Upper lobe of left lung (tissue), 4 donors: Measurements from ENCODE around the gene DENND10.

Experiments
- EP300 ChIP-seq, 4 donors: sonication (generic); formaldehyde crosslinking; IDR thresholded peaks; one replicate each; pipeline ENCODE4 v1.5.1; 2017; ENCODE audit warnings: antibody characterized with exemption in 4 of 4, control low read depth in 2 of 4
- POLR2A ChIP-seq, 4 donors: fragments of 450-650 bp; IDR thresholded peaks; one replicate each; pipeline ENCODE4 v1.5.1; 2016 to 2017; ENCODE audit warnings: antibody characterized with exemption in 4 of 4, mild to moderate bottlenecking in 2 of 4
- POLR2AphosphoS5 ChIP-seq, 2 donors: sonication (generic); formaldehyde crosslinking; IDR thresholded peaks; one replicate each; pipeline ENCODE4 v1.5.1; 2017; ENCODE audit warnings: antibody characterized with exemption in 2 of 2
- TF ChIP-seq, protein P1 (sequence below), 6 experiments: fragments of 450-650 bp in 4 of 6; fragments of 200-600 bp in 2 of 6; sonication (generic) in 2 of 6; IDR thresholded peaks; one replicate each; pipeline ENCODE4 v1.5.1; 2016 to 2019; ENCODE audit warnings: antibody characterized with exemption in 6 of 6

DNA sequence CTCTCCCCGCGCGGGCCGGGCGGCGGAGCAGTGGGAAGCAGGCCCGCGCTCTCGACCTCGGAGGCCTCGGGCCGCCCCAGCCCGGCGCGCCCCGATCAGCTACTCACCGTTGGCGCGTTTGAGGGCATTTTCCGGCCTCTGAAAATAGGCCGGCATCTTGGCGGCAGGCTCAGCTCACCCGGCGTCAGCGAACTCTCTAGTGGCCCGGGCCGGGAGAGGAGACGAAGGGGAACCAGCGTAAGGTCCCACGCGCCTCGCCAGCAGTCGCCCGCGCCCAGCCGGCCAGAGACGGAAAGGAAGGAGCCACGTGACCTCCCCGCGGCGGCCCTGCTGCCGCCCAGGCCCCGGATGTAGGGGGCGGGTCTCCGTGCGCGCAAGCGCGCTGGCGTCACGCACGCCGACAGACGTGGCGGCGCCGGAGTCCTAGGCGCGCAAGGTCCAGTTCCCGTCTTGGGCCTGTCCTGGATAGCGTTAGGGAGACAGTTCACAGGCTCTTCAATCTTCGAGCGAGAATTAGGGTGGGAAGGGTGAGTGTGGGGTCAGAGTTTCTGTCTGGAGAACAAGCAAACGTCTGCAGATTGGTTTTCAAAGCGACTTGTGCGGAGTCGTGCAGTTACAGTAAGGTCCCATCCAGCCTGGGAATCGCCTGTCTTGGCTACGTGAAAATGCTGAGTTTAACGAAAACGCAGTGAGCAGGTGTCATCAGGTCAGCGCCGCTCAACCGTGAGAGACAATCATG is 23.2 kb upstream of the DENND10 start, which contains the start of gene EIF3A:
- TF ChIP-seq, protein P1, sequence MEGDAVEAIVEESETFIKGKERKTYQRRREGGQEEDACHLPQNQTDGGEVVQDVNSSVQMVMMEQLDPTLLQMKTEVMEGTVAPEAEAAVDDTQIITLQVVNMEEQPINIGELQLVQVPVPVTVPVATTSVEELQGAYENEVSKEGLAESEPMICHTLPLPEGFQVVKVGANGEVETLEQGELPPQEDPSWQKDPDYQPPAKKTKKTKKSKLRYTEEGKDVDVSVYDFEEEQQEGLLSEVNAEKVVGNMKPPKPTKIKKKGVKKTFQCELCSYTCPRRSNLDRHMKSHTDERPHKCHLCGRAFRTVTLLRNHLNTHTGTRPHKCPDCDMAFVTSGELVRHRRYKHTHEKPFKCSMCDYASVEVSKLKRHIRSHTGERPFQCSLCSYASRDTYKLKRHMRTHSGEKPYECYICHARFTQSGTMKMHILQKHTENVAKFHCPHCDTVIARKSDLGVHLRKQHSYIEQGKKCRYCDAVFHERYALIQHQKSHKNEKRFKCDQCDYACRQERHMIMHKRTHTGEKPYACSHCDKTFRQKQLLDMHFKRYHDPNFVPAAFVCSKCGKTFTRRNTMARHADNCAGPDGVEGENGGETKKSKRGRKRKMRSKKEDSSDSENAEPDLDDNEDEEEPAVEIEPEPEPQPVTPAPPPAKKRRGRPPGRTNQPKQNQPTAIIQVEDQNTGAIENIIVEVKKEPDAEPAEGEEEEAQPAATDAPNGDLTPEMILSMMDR (IDR thresholded peaks at IDR 0.05) = peak in 1 of 6 experiments; percentile 5
- TF ChIP-seq POLR2AphosphoS5 (IDR thresholded peaks at IDR 0.05) (peak; percentile 95), POLR2A (IDR thresholded peaks at IDR 0.05) (peak in 3 of 4 donors; percentile 89 to 97 (median 93)), EP300 (IDR thresholded peaks at IDR 0.05) (peak in 1 of 4 donors; percentile 46)
